Activated CD4-positive, alpha-beta T cell treated with anti-CD3 and anti-CD28 coated beads, Interleukin-2, amount 10 ng/mL, durations not matched to agents 7 days and 5 days (primary cell): ENCODE measurements around the gene ETV6. TPM values are rescaled to one million over a fixed set of nuclear protein-coding genes. Genes with fewer than 3 reads are reported as not detected.

Experiments
- CTCF ChIA-PET: fragments of 350-600 bp; sonication (Branson Sonifier 250); formaldehyde crosslinking; loops from one replicate; lab custom pipeline; 2021; ENCODE audit warnings: antibody characterized with exemption; lab: Charles Lee
- POLR2A ChIA-PET: fragments of 350-600 bp; sonication (Branson Sonifier 250); formaldehyde crosslinking; loops from one replicate; lab custom pipeline; 2021; ENCODE audit warnings: antibody characterized with exemption; lab: Charles Lee
- DNase-seq: peaks from one replicate; pipeline ENCODE4 v3.0.0-alpha.2; 2020
- H3K27ac Mint-ChIP-seq: one replicate; pipeline ENCODE4 v1.8.0; 2021; ENCODE audit warnings: mild to moderate bottlenecking, moderate library complexity, mixed read lengths
- H3K27me3 Mint-ChIP-seq: one replicate; pipeline ENCODE4 v1.8.0; 2021; ENCODE audit warnings: mixed read lengths
- H3K36me3 Mint-ChIP-seq: one replicate; pipeline ENCODE4 v1.8.0; 2021; ENCODE audit warnings: low read depth, mixed read lengths
- H3K4me1 Mint-ChIP-seq: one replicate; pipeline ENCODE4 v1.8.0; 2021; ENCODE audit warnings: mixed read lengths
- H3K4me3 Mint-ChIP-seq: one replicate; pipeline ENCODE4 v1.8.0; 2021; ENCODE audit warnings: mild to moderate bottlenecking, moderate library complexity, mixed read lengths
- H3K9me3 Mint-ChIP-seq: one replicate; pipeline ENCODE4 v1.8.0; 2021; ENCODE audit warnings: mixed read lengths
- total RNA-seq, 2 experiments: library from RNA; stranded (reverse); gene quantifications; one replicate each; pipeline ENCODE4 v1.2.3, GENCODE V29; 2021

Gene ETV6
- total RNA-seq, 2 experiments from 2014 or later = 34.2 to 36.6 TPM

- CTCF ChIA-PET = no interaction called here
- no peak overlapping the region for H3K4me3 Mint-ChIP-seq
- peaks cover 18% of the 10 kb centered on the region for H3K36me3 Mint-ChIP-seq
- no peak for DNase-seq
- no peaks in the 10 kb centered on the region for H3K27me3 Mint-ChIP-seq
- H3K9me3 Mint-ChIP-seq = no peaks in the 10 kb centered on the region
- POLR2A ChIA-PET = no interaction called here
- peaks cover 18% of the 10 kb centered on the region for H3K4me1 Mint-ChIP-seq
- no peak overlapping the region for H3K27ac Mint-ChIP-seq
These were observed 54.6 kb downstream of the ETV6 start for GRCh38 chr12:11704089-11704488.

- H3K4me1 Mint-ChIP-seq = peaks cover 16% of the 10 kb centered on the region
These were observed 55.5 kb downstream of the ETV6 start for GRCh38 chr12:11705010-11705409.

GRCh38 chr12:11706509-11707379 lies 57.3 kb downstream of the ETV6 start:
- Mint-ChIP-seq H3K4me3 (no peak overlapping the region), H3K9me3 (no peaks in the 10 kb centered on the region), H3K4me1 (peaks cover 14% of the 10 kb centered on the region), H3K27ac (no peak overlapping the region), H3K27me3 (no peaks in the 10 kb centered on the region), H3K36me3 (peaks cover 14% of the 10 kb centered on the region)
- CTCF ChIA-PET = no interaction called here
- DNase-seq = no peak
- POLR2A ChIA-PET = no interaction called here

More at GRCh38 chr12:11705010-11705409, 55.5 kb downstream of the ETV6 start:
- no peak for DNase-seq
- H3K36me3 Mint-ChIP-seq = peaks cover 15% of the 10 kb centered on the region
- no peaks in the 10 kb centered on the region for H3K9me3 Mint-ChIP-seq
- ChIA-PET POLR2A (no interaction called here), CTCF (interaction anchor here (1.3 kb wide), 1 partner anchor 14 kb away, joined by 3 read pairs; no protein-coding TSS in a partner anchor)
- no peak overlapping the region for H3K4me3 Mint-ChIP-seq
- H3K27me3 Mint-ChIP-seq = no peaks in the 10 kb centered on the region
- no peak overlapping the region for H3K27ac Mint-ChIP-seq

GRCh38 chr12:11707535-11707934 lies 58.1 kb downstream of the ETV6 start:
- no peaks in the 10 kb centered on the region for H3K27me3 Mint-ChIP-seq
- H3K4me3 Mint-ChIP-seq = no peak overlapping the region
- no peak overlapping the region for H3K27ac Mint-ChIP-seq
- H3K9me3 Mint-ChIP-seq = no peaks in the 10 kb centered on the region
- H3K4me1 Mint-ChIP-seq = peaks cover 11% of the 10 kb centered on the region
- CTCF ChIA-PET = interaction anchor here (0.7 kb wide), 1 partner anchor 20 kb away, joined by 3 read pairs; no protein-coding TSS in a partner anchor
- H3K36me3 Mint-ChIP-seq = peaks cover 14% of the 10 kb centered on the region
- POLR2A ChIA-PET = no interaction called here
- no peak for DNase-seq

- no peaks in the 10 kb centered on the region for H3K27me3 Mint-ChIP-seq
- POLR2A ChIA-PET = no interaction called here
- H3K4me3 Mint-ChIP-seq = no peak overlapping the region
- H3K36me3 Mint-ChIP-seq = peaks cover 20% of the 10 kb centered on the region
- no peak for DNase-seq
- no peak overlapping the region for H3K27ac Mint-ChIP-seq
- H3K9me3 Mint-ChIP-seq = no peaks in the 10 kb centered on the region
- CTCF ChIA-PET = no interaction called here
- H3K4me1 Mint-ChIP-seq = peaks cover 6% of the 10 kb centered on the region
These were observed 60.0 kb downstream of the ETV6 start for GRCh38 chr12:11709513-11709912.

GRCh38 chr12:11710431-11710830 lies 61.0 kb downstream of the ETV6 start:
- H3K4me1 Mint-ChIP-seq = peaks cover 6% of the 10 kb centered on the region
- H3K27me3 Mint-ChIP-seq = no peaks in the 10 kb centered on the region
- DNase-seq = no peak
- CTCF ChIA-PET = no interaction called here
- peaks cover 24% of the 10 kb centered on the region for H3K36me3 Mint-ChIP-seq
- H3K4me3 Mint-ChIP-seq = no peak overlapping the region
- H3K9me3 Mint-ChIP-seq = no peaks in the 10 kb centered on the region
- POLR2A ChIA-PET = no interaction called here
- H3K27ac Mint-ChIP-seq = no peak overlapping the region

GRCh38 chr12:11710906-11711305 lies 61.4 kb downstream of the ETV6 start:
- Mint-ChIP-seq H3K4me1 (peaks cover 6% of the 10 kb centered on the region), H3K9me3 (no peaks in the 10 kb centered on the region), H3K27ac (no peak overlapping the region), H3K4me3 (no peak overlapping the region), H3K27me3 (no peaks in the 10 kb centered on the region), H3K36me3 (peaks cover 24% of the 10 kb centered on the region)
- ChIA-PET CTCF (no interaction called here), POLR2A (no interaction called here)
- DNase-seq = no peak

GRCh38 chr12:11711651-11712327 lies 62.3 kb downstream of the ETV6 start:
- Mint-ChIP-seq H3K4me3 (no peak overlapping the region), H3K27me3 (no peaks in the 10 kb centered on the region), H3K9me3 (no peaks in the 10 kb centered on the region), H3K27ac (no peak overlapping the region), H3K36me3 (peaks cover 27% of the 10 kb centered on the region), H3K4me1 (peaks cover 8% of the 10 kb centered on the region)
- CTCF ChIA-PET = no interaction called here
- POLR2A ChIA-PET = no interaction called here
- no peak for DNase-seq

- Mint-ChIP-seq H3K36me3 (peaks cover 27% of the 10 kb centered on the region), H3K4me3 (no peak overlapping the region), H3K27ac (no peak overlapping the region), H3K27me3 (no peaks in the 10 kb centered on the region), H3K9me3 (no peaks in the 10 kb centered on the region), H3K4me1 (peaks cover 8% of the 10 kb centered on the region)
- POLR2A ChIA-PET = no interaction called here
- DNase-seq = no peak
- CTCF ChIA-PET = no interaction called here
These were observed 63.0 kb downstream of the ETV6 start for GRCh38 chr12:11712491-11712890.

GRCh38 chr12:11713202-11713601 lies 63.7 kb downstream of the ETV6 start:
- H3K27ac Mint-ChIP-seq = no peak overlapping the region
- POLR2A ChIA-PET = no interaction called here

GRCh38 chr12:11714626-11715025 lies 65.2 kb downstream of the ETV6 start:
- POLR2A ChIA-PET = no interaction called here
- CTCF ChIA-PET = interaction anchor here (0.7 kb wide), 1 partner anchor 45 kb away, joined by 4 read pairs; no protein-coding TSS in a partner anchor
- Mint-ChIP-seq H3K4me1 (peaks cover 20% of the 10 kb centered on the region), H3K27ac (no peak overlapping the region), H3K4me3 (no peak overlapping the region), H3K27me3 (no peaks in the 10 kb centered on the region), H3K36me3 (peaks cover 33% of the 10 kb centered on the region), H3K9me3 (no peaks in the 10 kb centered on the region)
- DNase-seq = no peak

More at GRCh38 chr12:11713202-11713601, 63.7 kb downstream of the ETV6 start:
- Mint-ChIP-seq H3K9me3 (no peaks in the 10 kb centered on the region), H3K36me3 (peaks cover 33% of the 10 kb centered on the region), H3K27me3 (no peaks in the 10 kb centered on the region), H3K4me3 (no peak overlapping the region), H3K4me1 (peaks cover 10% of the 10 kb centered on the region)
- CTCF ChIA-PET = no interaction called here
- no peak for DNase-seq

- Mint-ChIP-seq H3K27me3 (no peaks in the 10 kb centered on the region), H3K9me3 (no peaks in the 10 kb centered on the region), H3K4me3 (no peak overlapping the region), H3K36me3 (peaks cover 29% of the 10 kb centered on the region), H3K27ac (no peak overlapping the region), H3K4me1 (peaks cover 25% of the 10 kb centered on the region)
- ChIA-PET CTCF (no interaction called here), POLR2A (no interaction called here)
- DNase-seq = no peak
These were observed 66.1 kb downstream of the ETV6 start for GRCh38 chr12:11715621-11716020.
